HG03135 (cell line): Measurements from ENCODE around the gene DPY19L1.
"Not testable (repeated sequence)": the region's sequence is repeated elsewhere in the genome, so short reads cannot be mapped to it uniquely, and the experiment has no call there.

Experiments
- ATAC-seq: cut with Tn5 transposase; IDR thresholded peaks from one replicate; pipeline ENCODE4 v1.9.1; 2021; ENCODE audit warnings: mild to moderate bottlenecking, moderate library complexity; ENCODE audit not compliant: unreplicated experiment

DPY19L1 gene

DNA sequence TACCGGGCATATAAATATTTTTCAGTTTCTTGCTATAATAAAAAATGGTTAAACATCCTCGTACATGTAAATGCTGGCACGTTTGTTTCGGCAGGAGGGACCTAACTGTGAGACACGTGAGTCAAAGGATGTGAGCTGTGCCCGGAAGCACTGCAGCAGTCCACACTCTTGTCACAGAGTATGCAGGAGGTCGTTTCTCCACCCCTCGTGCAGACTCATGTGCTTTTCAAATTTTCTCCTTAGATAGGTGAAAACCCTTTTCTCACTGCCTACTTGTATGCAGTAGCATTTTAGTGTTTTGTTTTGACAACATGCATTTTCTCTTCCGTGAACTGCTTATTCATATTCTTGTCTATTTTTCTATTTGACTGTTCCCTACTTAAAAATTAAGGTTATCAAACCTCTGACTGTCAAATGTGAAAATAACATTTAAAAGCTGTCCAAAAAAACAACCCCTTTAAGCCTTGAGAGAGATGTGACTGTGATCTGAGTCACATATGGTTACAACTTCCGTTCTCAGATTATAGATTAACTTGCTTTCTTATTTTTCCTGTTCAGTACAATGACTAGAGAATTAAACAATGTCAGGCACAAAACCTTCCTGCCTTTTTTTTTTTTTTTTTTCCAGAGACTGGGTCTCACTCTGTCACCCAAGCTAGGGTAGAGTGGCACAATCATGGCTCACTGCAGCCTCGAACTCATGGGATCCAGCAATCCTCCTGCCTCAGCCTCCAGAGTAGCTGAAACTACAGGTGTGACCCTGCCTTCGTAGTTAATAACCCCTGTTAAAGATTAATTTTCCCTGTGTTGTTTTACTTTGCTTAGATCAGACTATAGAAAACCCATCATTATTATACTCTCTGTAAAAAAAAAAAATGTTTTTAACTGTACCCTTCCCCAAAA, 45.1 kb downstream of the DPY19L1 start:
- peak; percentile 74 for ATAC-seq

DNA sequence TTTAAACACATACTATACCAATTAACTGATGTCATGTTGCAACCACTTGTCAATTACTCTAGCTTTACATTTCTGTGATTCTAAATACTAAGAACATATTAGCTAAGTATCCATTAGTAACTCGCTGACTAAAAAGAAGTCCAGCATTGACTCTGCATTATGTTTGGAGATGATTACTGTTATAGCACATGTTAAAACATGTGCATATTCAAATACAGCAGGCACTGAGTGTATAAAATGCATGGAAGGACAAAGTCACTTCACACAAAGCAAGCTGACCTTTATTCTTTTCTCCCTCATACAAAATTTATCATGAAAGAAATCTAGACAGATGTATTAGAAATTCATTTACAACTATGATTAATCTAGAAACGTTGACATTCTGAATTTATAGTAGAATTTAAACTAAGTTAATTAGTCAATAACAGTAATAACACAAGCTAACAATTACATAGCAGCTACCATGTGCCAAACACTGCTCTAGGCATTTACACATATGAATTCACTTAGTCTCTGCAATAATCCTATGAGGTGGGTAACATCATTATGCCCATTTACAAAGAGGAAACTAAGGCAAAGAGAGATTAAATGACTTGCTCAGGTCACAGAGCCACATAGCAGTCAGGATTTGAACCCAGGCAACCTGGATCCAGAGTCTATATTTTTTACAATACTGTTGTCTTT, 48.7 kb downstream of the DPY19L1 start:
- ATAC-seq, result not testable (repeated sequence)

DNA sequence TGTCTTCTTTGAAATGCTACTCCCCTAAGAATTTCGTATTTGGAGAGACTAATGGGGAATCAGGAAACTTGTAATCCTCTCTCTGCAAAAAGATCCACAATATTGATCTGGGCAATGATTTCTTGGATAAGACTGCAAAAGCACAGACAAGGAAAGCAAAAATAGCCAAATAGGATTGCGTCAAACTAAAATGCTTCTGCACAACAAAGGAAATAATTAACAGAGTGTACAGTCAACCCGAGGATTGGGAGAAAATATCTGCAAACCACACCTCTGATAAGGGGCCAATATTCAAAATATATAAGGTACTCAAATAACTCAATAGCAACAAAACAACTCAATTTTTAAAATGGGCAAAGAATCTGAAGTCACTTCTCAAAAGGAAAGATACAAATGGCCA, 52.1 kb downstream of the DPY19L1 start:
- not testable (repeated sequence) for ATAC-seq

DNA sequence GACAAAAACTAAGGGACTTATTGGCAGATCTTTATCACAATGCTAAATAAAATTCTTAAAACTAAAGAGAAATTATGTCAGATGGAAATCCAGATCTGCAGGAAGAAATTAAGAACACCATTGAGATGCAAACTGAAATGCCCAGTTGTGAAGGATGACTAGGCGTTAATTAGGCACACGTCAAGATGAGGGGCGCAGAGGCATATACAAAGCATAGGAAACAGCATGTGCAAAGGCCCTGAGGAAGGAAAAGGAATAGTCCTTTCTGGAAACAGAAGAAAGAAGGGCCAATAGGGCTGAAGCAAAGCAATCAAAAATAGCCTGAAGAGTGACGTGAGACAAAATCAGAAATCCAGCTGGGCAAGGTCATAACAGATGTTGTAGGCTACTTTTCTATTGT, 53.1 kb downstream of the DPY19L1 start:
- not testable (repeated sequence) for ATAC-seq

DNA sequence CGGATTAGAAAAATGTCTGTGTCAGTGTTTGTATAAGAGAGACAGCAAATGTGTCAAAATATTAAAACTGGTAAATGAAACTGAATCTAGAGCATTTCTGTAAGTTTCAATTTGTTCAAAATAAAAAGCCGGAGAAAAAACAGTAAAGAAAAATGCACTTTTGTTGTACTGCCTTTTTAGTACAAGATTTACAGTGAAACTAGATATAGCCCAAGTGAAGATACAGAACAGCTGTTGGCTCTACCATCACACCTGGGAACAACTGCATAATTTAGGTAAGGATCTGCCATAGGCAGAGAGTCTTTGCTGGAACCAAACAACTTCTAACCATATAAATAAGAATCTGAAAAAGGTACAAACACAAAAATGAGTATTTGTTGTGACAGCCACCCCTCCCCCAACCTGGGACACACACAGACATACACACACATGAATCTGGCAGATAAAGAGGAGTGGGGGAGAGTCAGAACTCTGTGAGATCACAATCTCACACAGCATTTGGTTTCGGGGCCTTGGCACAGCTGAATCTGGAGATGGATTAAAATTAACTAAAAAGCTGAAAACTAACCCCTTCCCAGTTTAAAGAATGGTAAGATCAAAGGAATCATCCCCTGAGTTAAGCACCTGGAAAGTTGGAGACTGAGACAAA, 54.8 kb downstream of the DPY19L1 start:
- ATAC-seq, result no peak

DNA sequence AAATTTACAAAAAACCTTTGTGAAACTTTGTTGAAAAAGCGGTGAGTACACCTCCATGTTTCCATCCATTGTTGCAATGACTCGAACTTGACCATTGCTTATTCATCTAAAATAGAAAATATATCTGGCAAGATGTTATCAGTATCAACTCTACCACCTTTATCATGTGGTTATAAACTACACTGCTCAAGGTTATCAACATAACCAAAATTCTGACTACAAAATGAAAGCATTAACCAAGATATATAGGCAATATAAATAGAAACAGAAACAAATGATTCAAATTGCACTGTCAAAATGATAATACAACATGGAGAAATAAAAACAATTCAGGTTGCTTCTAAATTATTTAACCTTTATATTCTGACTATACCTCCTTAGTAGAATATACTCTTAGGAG, 58.2 kb downstream of the DPY19L1 start:
- not testable (repeated sequence) for ATAC-seq

DNA sequence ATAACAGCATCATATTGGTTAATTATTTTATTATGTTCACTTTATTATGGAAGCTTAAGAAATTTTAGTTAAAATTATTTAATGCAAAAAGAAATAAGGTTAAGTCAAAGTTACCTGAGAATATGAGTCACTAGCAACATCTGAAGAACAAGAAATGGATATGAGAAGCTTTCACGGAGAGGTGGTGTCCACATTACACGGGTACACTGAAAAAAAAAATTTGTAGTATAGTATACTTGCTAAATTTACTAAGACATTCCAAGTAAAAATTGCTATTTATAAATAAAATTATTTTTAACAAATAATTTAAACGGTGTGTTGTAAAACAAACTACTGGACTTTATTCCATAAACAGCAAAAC, 63.9 kb downstream of the DPY19L1 start:
- ATAC-seq, result no peak

DNA sequence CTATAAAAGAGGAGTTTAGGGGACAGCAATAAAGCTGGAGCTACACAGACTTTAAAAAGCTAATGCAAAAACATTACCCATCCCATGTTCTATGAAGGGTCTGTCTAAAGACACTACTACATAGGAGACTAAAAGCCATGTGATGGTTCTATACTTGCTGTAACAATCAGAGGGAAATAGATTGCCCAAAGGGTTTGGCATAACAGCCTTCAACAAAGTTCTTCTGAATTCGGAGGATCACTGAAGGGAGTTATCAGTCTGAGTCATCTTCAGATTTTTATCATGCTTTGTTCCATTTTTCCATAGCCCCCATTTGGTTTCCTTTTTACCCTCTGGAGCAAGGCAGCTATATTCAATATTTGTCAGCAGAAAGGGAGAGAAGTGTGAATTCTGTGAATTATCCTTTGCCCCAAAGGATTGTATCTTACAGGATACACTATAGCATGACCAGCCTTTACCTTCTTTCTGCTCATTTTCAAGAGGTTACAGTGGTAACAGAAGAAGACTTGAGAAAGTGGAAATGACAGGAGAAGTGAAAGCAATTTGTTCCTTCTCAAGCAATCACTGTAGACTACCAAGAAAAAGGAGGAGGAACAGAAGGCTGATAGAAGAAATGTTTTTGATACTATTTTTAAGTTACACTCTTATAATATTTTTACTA, 64.4 kb downstream of the DPY19L1 start:
- ATAC-seq, result peak; percentile 67

DNA sequence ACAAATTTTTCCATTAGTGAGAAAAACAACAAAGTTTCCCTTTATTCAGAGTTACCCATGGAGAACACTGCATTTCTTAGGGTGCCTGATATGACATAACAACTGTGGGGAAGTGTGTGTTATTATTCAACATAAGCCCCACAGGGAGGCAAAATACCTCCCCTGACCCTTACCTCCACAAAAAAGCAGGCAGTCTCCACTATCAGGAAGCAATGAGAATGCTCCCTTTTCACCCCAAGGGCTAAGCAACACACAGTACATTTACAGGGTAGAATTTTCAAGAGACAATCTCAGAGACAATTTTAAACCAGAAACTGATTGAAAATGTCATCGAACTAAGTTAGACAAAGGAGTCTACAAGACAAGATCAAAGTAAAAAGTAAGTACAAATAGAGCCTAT, 69.5 kb downstream of the DPY19L1 start:
- not testable (repeated sequence) for ATAC-seq

DNA sequence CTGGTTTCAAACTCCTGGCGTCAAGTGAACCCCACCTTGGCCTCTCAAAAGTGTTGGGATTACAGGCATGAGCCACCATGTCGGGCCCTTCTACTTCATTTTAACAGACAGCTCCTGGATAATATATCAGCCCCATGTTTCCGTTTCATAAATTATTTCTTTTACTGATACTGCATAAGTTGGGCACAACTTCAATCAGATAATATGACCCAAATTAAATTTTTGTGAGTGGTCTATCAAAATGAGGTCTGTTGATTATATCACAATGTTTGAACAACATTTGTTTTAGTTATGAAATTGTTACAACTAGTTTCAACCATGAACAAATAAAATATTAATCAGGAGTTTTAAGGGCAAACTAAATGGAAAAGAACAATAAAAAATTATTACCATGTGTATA, 70.8 kb downstream of the DPY19L1 start:
- not testable (repeated sequence) for ATAC-seq

DNA sequence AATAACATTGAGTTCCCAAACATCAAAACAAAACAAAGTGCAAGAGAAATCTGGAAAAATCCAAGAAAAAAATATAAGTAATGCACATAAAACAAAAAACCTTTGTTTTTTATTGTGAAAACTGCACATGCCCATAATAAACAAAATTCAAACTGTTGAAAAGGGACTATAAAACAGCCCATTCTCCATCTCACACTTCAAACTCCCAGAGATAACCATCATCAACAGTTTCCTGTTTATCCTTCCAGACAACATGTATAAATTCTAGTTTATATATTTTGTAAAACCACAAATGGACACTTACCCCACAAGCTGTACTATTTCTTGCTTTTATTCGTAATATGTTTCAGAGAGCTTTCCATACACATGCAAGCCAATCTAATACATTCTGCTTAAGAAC, 79.3 kb downstream of the DPY19L1 start:
- no peak for ATAC-seq

DNA sequence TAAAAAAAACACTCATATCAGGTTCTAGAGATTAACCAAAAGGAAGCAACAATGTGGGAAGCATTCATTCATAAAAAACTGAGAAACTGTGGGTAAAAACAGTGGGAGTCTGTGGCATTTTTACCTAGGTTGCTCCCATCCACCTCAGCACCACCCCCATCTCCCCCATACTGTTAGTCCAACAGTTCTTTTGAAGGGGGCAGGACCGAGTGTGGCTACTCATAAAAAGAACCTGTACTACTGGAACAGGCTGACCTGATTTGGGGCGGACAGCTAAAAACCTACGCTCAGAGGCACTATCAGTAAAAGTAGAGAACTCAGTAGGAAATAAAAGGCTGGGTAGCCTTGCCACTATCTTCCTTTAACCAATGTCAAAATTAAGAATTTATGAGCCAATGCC, 84.5 kb downstream of the DPY19L1 start:
- ATAC-seq, result no peak

DNA sequence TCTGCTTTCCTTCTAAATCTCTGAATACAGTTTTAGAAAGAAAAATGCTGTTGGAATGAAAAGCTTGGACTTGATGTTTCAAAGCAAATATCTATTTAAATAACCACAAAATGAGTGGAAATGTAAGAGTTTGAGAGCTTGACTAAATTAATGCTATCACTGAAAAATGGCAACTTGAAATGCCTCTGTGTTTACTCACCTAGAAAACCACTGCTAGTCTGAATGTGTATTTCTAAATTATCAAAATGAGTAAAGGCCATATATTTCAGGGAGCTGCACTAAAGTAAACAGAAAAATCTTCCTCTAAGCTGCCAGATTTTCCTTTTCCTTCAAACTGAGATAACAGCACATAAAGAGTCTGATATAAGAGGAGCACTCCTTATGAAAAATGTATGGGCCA, 87.9 kb downstream of the DPY19L1 start:
- no peak for ATAC-seq

DNA sequence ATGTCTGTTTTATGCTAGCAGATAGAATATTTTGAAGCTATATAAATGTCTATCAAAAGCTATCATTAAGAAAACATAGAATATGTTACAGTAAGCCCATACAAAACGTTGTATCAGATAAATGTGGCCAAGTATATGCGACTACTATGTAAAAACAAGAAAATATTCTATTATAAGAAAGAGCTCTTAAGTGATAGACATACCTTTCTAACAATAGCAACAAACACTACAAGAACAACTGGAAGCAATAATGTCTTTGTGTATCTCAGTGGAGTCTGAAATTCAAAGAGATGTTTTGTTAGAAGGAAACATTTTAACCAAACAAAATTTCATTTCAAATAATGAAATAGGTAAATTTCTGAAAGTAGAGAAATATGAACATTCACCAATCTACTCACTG, 89.9 kb downstream of the DPY19L1 start:
- not testable (repeated sequence) for ATAC-seq

DNA sequence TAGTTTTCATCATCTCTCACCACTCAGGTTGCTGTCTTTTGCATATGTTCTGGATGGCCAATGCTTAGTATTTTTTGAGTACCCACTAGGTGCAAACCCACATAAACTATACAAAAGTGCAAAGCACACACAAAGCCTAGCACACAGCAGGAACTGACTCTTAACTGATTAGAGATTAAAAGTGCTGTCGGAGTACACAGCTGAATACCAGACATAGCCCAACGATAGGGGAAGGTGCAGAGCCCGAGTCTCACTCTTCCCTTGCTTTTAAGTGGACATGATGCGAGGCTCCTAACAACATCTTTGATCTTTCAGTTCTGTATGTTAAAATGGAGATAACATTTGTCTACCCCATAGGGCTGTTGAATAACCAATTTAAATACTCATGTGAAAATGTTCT, 90.8 kb downstream of the DPY19L1 start:
- ATAC-seq, result no peak

DNA sequence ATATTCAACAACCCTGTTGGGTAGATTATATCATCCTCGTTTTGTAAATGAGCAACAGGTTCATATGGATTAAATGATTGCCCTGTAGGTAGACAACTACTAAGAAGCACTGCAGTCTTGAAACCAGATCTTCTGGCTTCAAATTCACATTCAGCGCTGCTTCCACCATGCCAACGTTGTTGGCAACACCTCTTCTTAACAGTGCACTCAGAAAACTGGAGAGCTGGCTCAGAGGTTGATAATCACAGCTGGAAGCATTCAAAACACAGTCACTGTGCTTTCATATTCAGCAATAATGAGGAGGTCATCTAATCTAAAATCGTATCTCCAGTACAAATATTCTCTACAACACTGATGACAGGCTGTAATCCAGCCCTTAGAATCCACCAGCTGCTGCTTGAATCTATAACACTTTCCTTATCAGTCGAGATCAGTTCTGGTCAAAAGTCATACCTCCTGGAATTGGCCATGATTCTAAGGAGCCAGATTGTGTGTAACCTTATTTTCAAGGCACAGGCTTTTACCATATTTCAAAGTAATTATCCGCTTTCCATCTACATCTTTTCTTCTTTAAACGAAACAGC, 91.3 kb downstream of the DPY19L1 start:
- ATAC-seq, result not testable (repeated sequence)

DNA sequence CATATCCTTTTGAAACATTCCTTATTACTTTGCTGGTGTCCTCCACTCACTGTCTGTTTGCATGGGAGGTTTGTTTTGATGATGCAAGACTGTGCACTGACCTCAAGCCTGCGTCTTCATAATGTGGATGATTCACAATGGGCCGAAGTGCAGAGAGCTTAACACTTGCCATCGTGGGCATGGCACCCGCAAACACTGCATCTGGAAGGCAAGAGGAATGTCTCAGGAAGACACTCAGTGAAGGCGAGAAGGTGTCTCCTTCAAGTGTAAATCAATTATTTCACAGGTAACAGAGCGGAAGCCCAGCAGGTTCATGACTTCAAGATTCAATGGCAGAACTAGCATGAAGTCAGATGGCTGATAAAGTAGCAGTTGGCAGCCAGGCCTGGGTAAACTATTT, 98.1 kb downstream of the DPY19L1 start:
- ATAC-seq, result no peak

DNA sequence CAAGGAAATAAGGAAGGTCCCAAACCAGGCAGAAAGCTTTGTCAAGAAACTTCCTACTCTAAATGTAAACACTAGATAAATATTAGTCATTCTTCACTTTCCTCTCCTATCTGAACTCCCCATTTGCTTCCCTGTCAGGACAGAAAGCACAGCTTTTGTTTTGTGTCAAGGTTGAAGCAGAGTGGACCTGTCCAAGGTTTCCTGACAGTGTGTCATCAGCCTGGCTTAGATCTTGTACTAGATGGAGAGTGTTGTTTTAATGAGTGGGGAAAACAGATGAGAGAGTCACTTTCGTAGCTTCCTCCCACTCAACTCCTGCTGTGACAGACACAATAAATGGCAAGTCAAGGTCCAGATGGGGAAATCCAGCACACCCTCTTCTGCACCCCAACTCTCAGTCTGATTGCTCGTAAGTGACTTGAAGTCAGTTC, 101.5 kb downstream of the DPY19L1 start:
- not testable (repeated sequence) for ATAC-seq

DNA sequence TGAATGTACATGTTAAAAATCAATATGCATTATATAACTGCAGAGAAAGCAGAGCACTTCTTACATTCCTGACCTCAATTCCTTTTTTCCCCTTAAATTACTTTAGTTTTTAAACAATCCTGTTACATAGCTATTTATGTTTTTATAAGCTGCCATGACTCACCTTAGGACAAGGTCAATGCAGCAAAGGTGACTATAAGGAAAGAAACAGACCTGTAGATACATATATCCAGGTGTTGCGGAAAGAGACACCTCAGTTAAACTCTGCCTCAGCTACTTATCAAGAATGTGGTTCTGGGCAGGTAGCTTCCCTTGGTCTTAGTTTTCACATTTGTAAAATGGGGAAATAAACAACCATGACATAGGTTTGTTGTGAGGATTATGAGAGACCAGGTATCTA, 105.5 kb downstream of the DPY19L1 start:
- no peak for ATAC-seq

DNA sequence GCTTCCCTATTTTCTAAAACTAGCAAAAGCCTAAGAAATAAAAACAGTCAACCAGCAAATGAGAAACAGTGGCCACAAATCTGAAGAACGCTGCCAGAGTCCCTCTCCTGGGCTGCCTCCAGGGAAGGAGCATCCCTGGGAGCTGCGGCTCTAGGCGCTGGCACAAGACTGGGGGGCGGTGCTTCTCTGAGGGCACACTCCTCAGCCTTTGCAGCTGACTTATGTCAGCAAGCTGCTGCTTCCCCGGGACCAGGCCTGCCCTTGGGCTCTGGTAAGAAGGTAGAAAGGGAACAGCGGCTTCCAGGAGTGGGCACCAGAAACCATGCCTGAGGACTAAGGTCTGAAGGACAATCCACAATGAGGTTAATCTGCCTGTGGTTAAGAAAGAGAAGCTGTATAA, 107.5 kb downstream of the DPY19L1 start:
- ATAC-seq, result not testable (repeated sequence)

DNA sequence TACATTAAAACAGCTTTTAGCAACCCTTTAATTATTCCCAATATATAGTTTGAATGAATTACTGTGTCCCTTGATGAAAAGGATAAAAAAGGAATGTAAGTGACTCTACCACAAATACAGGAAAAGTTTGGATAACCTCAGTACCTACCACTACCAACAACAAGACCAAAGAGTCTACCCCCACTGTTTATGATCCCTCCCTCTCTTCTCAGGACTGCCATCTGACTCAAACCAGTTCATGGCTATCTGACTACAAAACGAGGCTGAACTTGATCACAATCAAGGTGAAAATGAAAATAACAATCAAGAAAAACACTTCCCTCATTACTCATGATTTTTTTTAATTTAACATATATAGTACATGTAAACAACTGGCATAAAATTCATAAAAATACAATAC, 108.7 kb downstream of the DPY19L1 start:
- no peak for ATAC-seq
